OCI-LY1 (cell line): ENCODE data around the gene VTA1.
"Not testable (repeated sequence)": the region's sequence is repeated elsewhere in the genome, so short reads cannot be mapped to it uniquely, and the experiment has no call there.

Experiments
- H2AFZ ChIP-seq: fragments of 200-600 bp; sonication (generic), shearing (Covaris generic); 2 replicates; pipeline ENCODE4 v1.6.0; 2014; ENCODE audit warnings: antibody characterized with exemption, mild to moderate bottlenecking, low read length
- H3F3A ChIP-seq: fragments of 200-600 bp; sonication (generic), shearing (Covaris generic); 2 replicates; pipeline ENCODE4 v1.6.0; 2014; ENCODE audit warnings: mild to moderate bottlenecking, antibody characterized with exemption, low read length, moderate library complexity; ENCODE audit not compliant: insufficient read depth
- H3K27ac ChIP-seq: fragments of 200-600 bp; sonication (generic); 2 replicates; pipeline ENCODE4 v1.5.1; 2014; ENCODE audit warnings: low read length, mixed run types, mild to moderate bottlenecking, low read depth; ENCODE audit not compliant: poor library complexity, severe bottlenecking
- H3K27me3 ChIP-seq: fragments of 200-600 bp; sonication (generic); 2 replicates; pipeline ENCODE4 v1.6.0; 2014; ENCODE audit warnings: antibody characterized with exemption, mild to moderate bottlenecking, low read length, moderate library complexity; ENCODE audit not compliant: insufficient read depth
- H3K36me3 ChIP-seq: fragments of 200-600 bp; sonication (generic); 2 replicates; pipeline ENCODE4 v1.6.1; 2014; ENCODE audit warnings: mild to moderate bottlenecking, antibody characterized with exemption, low read length, moderate library complexity, mixed read lengths; ENCODE audit not compliant: insufficient read depth
- H3K4me1 ChIP-seq: fragments of 200-600 bp; sonication (generic); 2 replicates; pipeline ENCODE4 v1.5.1; 2014; ENCODE audit warnings: mild to moderate bottlenecking, low read length, moderate library complexity; ENCODE audit not compliant: insufficient read depth, severe bottlenecking
- H3K4me2 ChIP-seq: fragments of 200-600 bp; sonication (generic), shearing (Covaris generic); 2 replicates; pipeline ENCODE4 v1.6.1; 2014; ENCODE audit warnings: low read length
- H3K4me3 ChIP-seq: fragments of 200-600 bp; sonication (generic); 2 replicates; pipeline ENCODE4 v1.5.1; 2014; ENCODE audit warnings: low read length, low read depth, mild to moderate bottlenecking, mixed read lengths; ENCODE audit not compliant: poor library complexity, severe bottlenecking
- H3K79me2 ChIP-seq: fragments of 200-600 bp; shearing (Covaris generic); 2 replicates; pipeline ENCODE4 v1.6.1; 2016; ENCODE audit warnings: mixed run types, low read length, mixed read lengths; ENCODE audit not compliant: insufficient read depth
- H3K9ac ChIP-seq: fragments of 200-600 bp; sonication (generic), shearing (Covaris generic); 2 replicates; pipeline ENCODE4 v1.6.1; 2014; ENCODE audit warnings: mild to moderate bottlenecking, low read length, mixed read lengths
- H3K9me2 ChIP-seq: fragments of 200-600 bp; sonication (generic), shearing (Covaris generic); 2 replicates; pipeline ENCODE4 v1.6.1; 2014; ENCODE audit warnings: low read depth, mild to moderate bottlenecking, low read length, mixed read lengths
- H3K9me3 ChIP-seq: fragments of 200-600 bp; shearing (Covaris generic); 2 replicates; pipeline ENCODE4 v1.6.1; 2014; ENCODE audit warnings: low read length, mixed read lengths
- H4K20me1 ChIP-seq: fragments of 200-600 bp; sonication (generic), shearing (Covaris generic); 2 replicates; pipeline ENCODE4 v1.6.0; 2016; ENCODE audit warnings: mild to moderate bottlenecking, low read length; ENCODE audit not compliant: insufficient read depth
- EZH2 ChIP-seq: fragments of 200-600 bp; sonication (generic), shearing (Covaris generic); IDR thresholded peaks from 2 replicates; pipeline ENCODE4 v1.8.0; 2017; ENCODE audit warnings: borderline replicate concordance, mixed run types, mild to moderate bottlenecking, antibody characterized with exemption, low read length, moderate library complexity, mixed read lengths
- TF ChIP-seq, protein P1 (sequence below): fragments of 200-600 bp; sonication (generic), shearing (Covaris generic); IDR thresholded peaks from 2 replicates; pipeline ENCODE4 v1.5.1; 2017; ENCODE audit warnings: mild to moderate bottlenecking, antibody characterized with exemption, low read length, moderate library complexity, mixed read lengths

Gene VTA1, protein sequence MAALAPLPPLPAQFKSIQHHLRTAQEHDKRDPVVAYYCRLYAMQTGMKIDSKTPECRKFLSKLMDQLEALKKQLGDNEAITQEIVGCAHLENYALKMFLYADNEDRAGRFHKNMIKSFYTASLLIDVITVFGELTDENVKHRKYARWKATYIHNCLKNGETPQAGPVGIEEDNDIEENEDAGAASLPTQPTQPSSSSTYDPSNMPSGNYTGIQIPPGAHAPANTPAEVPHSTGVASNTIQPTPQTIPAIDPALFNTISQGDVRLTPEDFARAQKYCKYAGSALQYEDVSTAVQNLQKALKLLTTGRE

DNA sequence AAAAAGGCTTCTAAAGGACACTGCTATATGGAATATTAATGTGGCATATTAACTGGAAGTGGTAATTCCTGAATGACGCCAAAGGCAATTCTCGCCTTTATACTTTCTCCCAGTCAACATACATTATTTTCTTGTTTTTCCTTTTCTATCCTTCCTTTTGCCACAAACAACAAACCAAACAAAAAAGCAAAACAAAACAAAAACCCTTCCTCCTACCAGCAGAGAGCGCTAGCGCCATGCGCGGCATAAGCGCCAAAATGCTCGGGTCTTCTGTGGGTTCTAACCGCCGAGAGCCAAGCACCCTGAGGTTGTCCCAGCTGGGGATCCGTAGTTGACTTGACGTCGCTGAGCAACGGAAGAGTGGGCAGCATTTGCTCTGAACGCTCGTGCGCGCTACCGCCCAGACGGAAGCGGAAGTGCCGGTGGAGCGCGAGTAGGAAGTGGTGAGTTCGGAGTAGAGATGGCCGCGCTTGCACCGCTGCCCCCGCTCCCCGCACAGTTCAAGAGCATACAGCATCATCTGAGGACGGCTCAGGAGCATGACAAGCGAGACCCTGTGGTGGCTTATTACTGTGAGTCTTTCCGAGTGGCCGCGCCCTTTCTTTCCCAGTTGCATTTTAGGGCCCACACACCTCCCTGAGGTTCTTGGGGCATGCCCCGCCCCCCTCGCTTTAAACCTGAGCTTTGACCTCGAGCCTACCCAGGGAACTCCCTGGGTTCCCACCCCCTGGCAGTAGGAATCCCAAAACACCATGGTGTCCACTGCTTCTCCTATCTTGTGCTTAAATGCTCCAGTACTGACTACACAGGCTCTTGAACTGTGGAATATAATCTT, at the start of gene VTA1, which contains the start of gene NMBR:
Gene VTA1, plus strand, starts transcription at position 436 of the 835 bp plus-strand sequence. Its CDS starts 25 bp downstream, at position 461.
Gene NMBR, minus strand, starts transcription at position 295 of the 835 bp plus-strand sequence. CDS start 58,464 bp downstream, outside the sequence.
- Histone ChIP-seq H3K4me2 (peak within 1 kb of the TSS; percentile 78), H3K36me3 (no peaks in the 10 kb centered on the region), H3K4me1 (peaks cover 27% of the 10 kb centered on the region), H3K9me3 (no peaks in the 10 kb centered on the region), H4K20me1 (no peaks in the 10 kb centered on the region), H3K79me2 (peaks cover 47% of the 10 kb centered on the region), H2AFZ (peak within 1 kb of the TSS; percentile 84), H3K9me2 (no peaks in the 10 kb centered on the region), H3K27ac (no peak within 1 kb of the TSS), H3K4me3 (peak within 1 kb of the TSS; percentile 92), H3F3A (no peaks in the 10 kb centered on the region), H3K9ac (peak within 1 kb of the TSS; percentile 82), H3K27me3 (no peaks in the 10 kb centered on the region)
- TF ChIP-seq, protein P1, sequence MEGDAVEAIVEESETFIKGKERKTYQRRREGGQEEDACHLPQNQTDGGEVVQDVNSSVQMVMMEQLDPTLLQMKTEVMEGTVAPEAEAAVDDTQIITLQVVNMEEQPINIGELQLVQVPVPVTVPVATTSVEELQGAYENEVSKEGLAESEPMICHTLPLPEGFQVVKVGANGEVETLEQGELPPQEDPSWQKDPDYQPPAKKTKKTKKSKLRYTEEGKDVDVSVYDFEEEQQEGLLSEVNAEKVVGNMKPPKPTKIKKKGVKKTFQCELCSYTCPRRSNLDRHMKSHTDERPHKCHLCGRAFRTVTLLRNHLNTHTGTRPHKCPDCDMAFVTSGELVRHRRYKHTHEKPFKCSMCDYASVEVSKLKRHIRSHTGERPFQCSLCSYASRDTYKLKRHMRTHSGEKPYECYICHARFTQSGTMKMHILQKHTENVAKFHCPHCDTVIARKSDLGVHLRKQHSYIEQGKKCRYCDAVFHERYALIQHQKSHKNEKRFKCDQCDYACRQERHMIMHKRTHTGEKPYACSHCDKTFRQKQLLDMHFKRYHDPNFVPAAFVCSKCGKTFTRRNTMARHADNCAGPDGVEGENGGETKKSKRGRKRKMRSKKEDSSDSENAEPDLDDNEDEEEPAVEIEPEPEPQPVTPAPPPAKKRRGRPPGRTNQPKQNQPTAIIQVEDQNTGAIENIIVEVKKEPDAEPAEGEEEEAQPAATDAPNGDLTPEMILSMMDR: peak; percentile 93
- TF ChIP-seq EZH2: no peak

DNA sequence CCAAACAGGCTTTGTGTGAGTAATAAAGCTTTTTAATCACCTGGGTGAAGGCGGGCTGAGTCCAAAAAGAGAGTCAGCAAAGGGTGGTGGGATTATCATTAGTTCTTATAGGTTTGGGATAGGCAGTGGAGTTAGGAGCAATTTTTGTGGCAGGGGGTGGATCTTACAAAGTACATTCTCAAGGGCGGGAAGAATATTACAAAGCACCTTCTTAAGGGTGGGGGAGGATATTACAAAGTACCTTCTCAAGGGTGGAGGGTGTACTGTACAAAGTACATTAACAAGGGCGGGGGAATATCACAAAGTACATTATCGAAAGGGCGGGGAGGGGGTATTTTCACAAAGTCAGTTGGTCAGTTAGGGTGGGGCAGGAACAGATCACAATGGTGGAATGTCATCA, 42.2 kb upstream of the VTA1 start:
- H3K9ac ChIP-seq, H3K4me2 ChIP-seq, H3K36me3 ChIP-seq, H3K4me1 ChIP-seq, H3K79me2 ChIP-seq, H3F3A ChIP-seq, H4K20me1 ChIP-seq, H3K9me3 ChIP-seq, H3K4me3 ChIP-seq, H3K27ac ChIP-seq, H3K9me2 ChIP-seq, H2AFZ ChIP-seq, H3K27me3 ChIP-seq: not testable (repeated sequence)

DNA sequence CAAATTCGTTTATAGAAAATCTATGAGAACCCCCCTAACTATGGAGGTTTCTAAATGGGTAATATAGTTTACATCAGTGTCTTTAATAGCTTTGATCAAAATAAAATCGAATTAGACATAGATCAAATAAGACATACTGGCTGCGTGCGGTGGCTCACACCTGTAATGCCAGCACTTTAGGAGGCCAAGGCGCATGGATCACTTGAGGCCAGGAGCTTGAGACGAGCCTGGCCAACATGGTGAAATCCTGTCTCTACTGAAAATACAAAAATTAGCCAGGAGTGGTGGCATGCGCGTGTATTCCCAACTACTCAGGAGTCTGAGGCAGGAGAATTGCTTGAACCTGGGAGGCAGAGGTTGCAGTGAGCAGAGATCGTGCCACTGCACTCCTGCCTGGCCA, 36.2 kb upstream of the VTA1 start:
- not testable (repeated sequence) for H3K9me3 ChIP-seq, H3K4me2 ChIP-seq, H3K36me3 ChIP-seq, H3K27ac ChIP-seq, H4K20me1 ChIP-seq, H3K9ac ChIP-seq, H3F3A ChIP-seq, H2AFZ ChIP-seq, H3K4me3 ChIP-seq, H3K9me2 ChIP-seq, H3K79me2 ChIP-seq, H3K4me1 ChIP-seq, H3K27me3 ChIP-seq

- no peaks in the 10 kb centered on the region for H3K9me2 ChIP-seq
- H3K4me3 ChIP-seq: no peak overlapping the region
- no peaks in the 10 kb centered on the region for H3K27me3 ChIP-seq
- no peaks in the 10 kb centered on the region for H3K9me3 ChIP-seq
- H3F3A ChIP-seq: no peaks in the 10 kb centered on the region
- no peaks in the 10 kb centered on the region for H3K4me1 ChIP-seq
- no peaks in the 10 kb centered on the region for H3K79me2 ChIP-seq
- no peak overlapping the region for H3K9ac ChIP-seq
- no peaks in the 10 kb centered on the region for H3K36me3 ChIP-seq
- no peak overlapping the region for H3K27ac ChIP-seq
- TF ChIP-seq, protein P1: peak; percentile 74
- TF ChIP-seq EZH2: no peak
- no peaks in the 10 kb centered on the region for H4K20me1 ChIP-seq
- no peak overlapping the region for H3K4me2 ChIP-seq
- H2AFZ ChIP-seq: no peak overlapping the region
Observed at GRCh38 chr6:142112451-142113061, 34.5 kb upstream of the VTA1 start.
